RWPE1 (cell line): ENCODE data around the gene TCERG1L.

ENCODE experiments used
- CTCF ChIA-PET: fragments of 350-600 bp; sonication (Branson Sonifier 250); formaldehyde crosslinking; extraction: SDS; loops from one replicate; lab custom pipeline; 2021; lab: Yijun Ruan, JAX
- POLR2A ChIA-PET: fragments of 400-600 bp; formaldehyde crosslinking; extraction: SDS; loops from one replicate; lab custom pipeline; 2020; ENCODE audit warnings: antibody characterized with exemption; ENCODE audit not compliant: low non-redundant PET; lab: Yijun Ruan, JAX
- DNase-seq: peaks from one replicate; pipeline ENCODE4 v3.0.0; 2012; ENCODE audit warnings: low spot score
- H3K27ac ChIP-seq: fragments of 450-650 bp; 2 replicates; pipeline ENCODE4 v1.5.1; 2017
- CTCF ChIP-seq: fragments of 450-650 bp; conservative IDR thresholded peaks from 2 replicates; pipeline ENCODE4 v1.5.1; 2017; ENCODE audit warnings: low read depth, mild to moderate bottlenecking

Gene TCERG1L

GRCh38 chr10:131271966-131272365 lies 39.6 kb downstream of the TCERG1L start:
- POLR2A ChIA-PET, result no interaction called here
- CTCF ChIA-PET, result interaction anchor here (1.0 kb wide), 1 partner anchor 751 kb away, joined by 7 read pairs; no protein-coding TSS in a partner anchor
- H3K27ac ChIP-seq, result no peak overlapping the region
- DNase-seq, result no peak
- no peak for TF ChIP-seq CTCF

GRCh38 chr10:131271195-131271880 lies 40.2 kb downstream of the TCERG1L start:
- CTCF ChIA-PET, result interaction anchor here (0.7 to 1.0 kb wide), 2 partner anchors 751 to 1797 kb away, joined by 4 to 7 read pairs; no protein-coding TSS in a partner anchor
- POLR2A ChIA-PET, result no interaction called here

GRCh38 chr10:131270461-131271190 lies 40.9 kb downstream of the TCERG1L start:
- ChIA-PET CTCF (interaction anchor here (0.6 to 0.7 kb wide), 2 partner anchors 443 to 1798 kb away, joined by 3 to 4 read pairs; no protein-coding TSS in a partner anchor), POLR2A (no interaction called here)
- H3K27ac ChIP-seq, result no peak overlapping the region
- no peak for TF ChIP-seq CTCF
- DNase-seq, result no peak

More at GRCh38 chr10:131271195-131271880, 40.2 kb downstream of the TCERG1L start:
- no peak for TF ChIP-seq CTCF
- no peak overlapping the region for H3K27ac ChIP-seq
- no peak for DNase-seq

- ChIA-PET CTCF (interaction anchor here (0.6 kb wide), 1 partner anchor 444 kb away, joined by 3 read pairs; no protein-coding TSS in a partner anchor), POLR2A (no interaction called here)
- DNase-seq, result no peak
- TF ChIP-seq CTCF, result no peak
- H3K27ac ChIP-seq, result no peak overlapping the region
Observed at GRCh38 chr10:131269776-131270460, 41.6 kb downstream of the TCERG1L start.

- CTCF ChIA-PET, result interaction anchor here (0.6 kb wide), 1 partner anchor 111 kb away, joined by 3 read pairs; no protein-coding TSS in a partner anchor
- POLR2A ChIA-PET, result no interaction called here
Observed at GRCh38 chr10:131267814-131268095, 43.8 kb downstream of the TCERG1L start.

More at GRCh38 chr10:131267814-131268095, 43.8 kb downstream of the TCERG1L start:
- no peak overlapping the region for H3K27ac ChIP-seq
- DNase-seq, result no peak
- TF ChIP-seq CTCF, result no peak
